ENCODE data around the gene CTNNB1.

GRCh38 chr3:41164777-41165176 is 34.5 kb upstream of the CTNNB1 start:
- TF ChIP-seq CTCF (IDR thresholded peaks at IDR 0.05) (no peak), POLR2A (IDR thresholded peaks at IDR 0.05) (no peak)

Measured in adrenal gland (tissue), 5 donors.